Stomach (tissue), 4 donors: ENCODE data around the gene LGALS14.

ENCODE experiments used
- POLR2A ChIP-seq, 4 donors: fragments of 450-650 bp; IDR thresholded peaks; one replicate each; pipeline ENCODE4 v1.6.1; 2016; ENCODE audit warnings: antibody characterized with exemption in 4 of 4, control low read depth in 2 of 4, mild to moderate bottlenecking in 1 of 4, moderate library complexity in 1 of 4
- TF ChIP-seq, protein P1 (sequence below), 7 experiments: fragments of 450-650 bp in 4 of 7; fragments of 200-600 bp in 3 of 7; sonication (generic) in 3 of 7; IDR thresholded peaks; one replicate each; pipeline ENCODE4 v1.5.1; 2016 to 2019; ENCODE audit warnings: antibody characterized with exemption in 7 of 7, control low read depth in 2 of 7, mild to moderate bottlenecking in 1 of 7

DNA sequence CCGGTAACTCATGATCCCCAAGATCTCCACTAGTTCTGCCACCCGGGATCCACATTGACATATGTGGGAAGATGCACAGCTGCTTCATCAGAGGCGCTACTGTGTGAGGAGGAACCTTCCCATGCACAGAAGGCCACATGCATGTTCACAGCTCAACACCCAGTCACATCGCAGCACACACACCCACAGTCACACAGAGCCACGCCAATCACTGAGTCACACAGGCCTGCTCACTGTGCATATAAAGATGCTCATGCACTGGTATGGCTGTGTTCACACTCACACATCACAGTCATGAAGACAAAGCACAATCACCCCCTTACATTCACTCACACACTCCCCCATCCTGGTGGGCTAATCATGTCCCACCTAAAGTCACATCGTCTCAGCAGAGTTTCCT lies 23.8 kb downstream of the LGALS14 start:
- TF ChIP-seq POLR2A (IDR thresholded peaks at IDR 0.05): no peak
- TF ChIP-seq, protein P1, sequence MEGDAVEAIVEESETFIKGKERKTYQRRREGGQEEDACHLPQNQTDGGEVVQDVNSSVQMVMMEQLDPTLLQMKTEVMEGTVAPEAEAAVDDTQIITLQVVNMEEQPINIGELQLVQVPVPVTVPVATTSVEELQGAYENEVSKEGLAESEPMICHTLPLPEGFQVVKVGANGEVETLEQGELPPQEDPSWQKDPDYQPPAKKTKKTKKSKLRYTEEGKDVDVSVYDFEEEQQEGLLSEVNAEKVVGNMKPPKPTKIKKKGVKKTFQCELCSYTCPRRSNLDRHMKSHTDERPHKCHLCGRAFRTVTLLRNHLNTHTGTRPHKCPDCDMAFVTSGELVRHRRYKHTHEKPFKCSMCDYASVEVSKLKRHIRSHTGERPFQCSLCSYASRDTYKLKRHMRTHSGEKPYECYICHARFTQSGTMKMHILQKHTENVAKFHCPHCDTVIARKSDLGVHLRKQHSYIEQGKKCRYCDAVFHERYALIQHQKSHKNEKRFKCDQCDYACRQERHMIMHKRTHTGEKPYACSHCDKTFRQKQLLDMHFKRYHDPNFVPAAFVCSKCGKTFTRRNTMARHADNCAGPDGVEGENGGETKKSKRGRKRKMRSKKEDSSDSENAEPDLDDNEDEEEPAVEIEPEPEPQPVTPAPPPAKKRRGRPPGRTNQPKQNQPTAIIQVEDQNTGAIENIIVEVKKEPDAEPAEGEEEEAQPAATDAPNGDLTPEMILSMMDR (IDR thresholded peaks at IDR 0.05): no peak
